Measurements from ENCODE around the gene MYO5B.

GRCh38 chr18:50127516-50128210 lies 67.3 kb downstream of the MYO5B start:
- no peak for TF ChIP-seq CTCF (IDR thresholded peaks at IDR 0.05)
- no peak for TF ChIP-seq EZH2 (IDR thresholded peaks at IDR 0.05)
